ENCODE results near the gene NKX2-2. TPM values are rescaled to one million over a fixed set of nuclear protein-coding genes. Genes with fewer than 3 reads are reported as not detected.
A peak's percentile ranks its signal among the peaks of the same experiment; 100 is the strongest.
"Not testable (repeated sequence)": the region's sequence is repeated elsewhere in the genome, so short reads cannot be mapped to it uniquely, and the experiment has no call there.

The NKX2-2 gene
- total and polyA plus RNA-seq, 2 donors (not counting 3 experiments of a cell fraction or from before 2014, with no cell fraction given) = not detected

DNA sequence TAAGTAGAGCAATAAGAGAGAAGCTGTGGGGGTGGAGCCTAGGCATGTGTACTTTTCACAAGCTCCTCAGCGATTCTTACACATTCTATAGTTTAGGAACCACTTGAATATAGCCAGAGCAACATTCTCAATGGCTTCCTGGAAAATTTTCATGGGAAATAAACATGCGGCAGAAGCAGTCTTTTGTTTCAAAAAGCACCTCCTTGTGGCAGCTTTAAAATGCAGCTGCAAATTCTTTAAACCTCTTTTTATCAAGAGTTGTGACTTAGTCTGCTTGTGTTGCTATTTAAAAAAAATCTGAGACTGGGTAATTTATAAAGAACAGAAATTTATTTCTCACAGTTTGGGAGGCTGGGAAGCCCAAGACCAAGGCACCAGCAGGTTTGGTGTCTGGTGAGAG is 23.8 kb downstream of the NKX2-2 start:
- Histone ChIP-seq H3K9me3 (replicated peaks; ENCODE audit: control insufficient read depth, insufficient read depth, low read length) (no peaks in the 10 kb centered on the region), H3K4me1 (ENCODE audit: control insufficient read depth, extremely low read depth, insufficient read depth, low read length) (no peaks in the 10 kb centered on the region), H4K20me1 (replicated peaks; ENCODE audit: control insufficient read depth, extremely low read depth, insufficient read depth, low read length) (no peaks in the 10 kb centered on the region), H3K79me2 (ENCODE audit: control insufficient read depth, insufficient read depth, low read length) (no peaks in the 10 kb centered on the region), H3K9ac (replicated peaks; ENCODE audit: extremely low read depth, insufficient read depth, low read length) (no peak overlapping the region), H3K27ac (ENCODE audit: insufficient read depth, low read depth, low read length) (no peak overlapping the region), H3K9me1 (replicated peaks; ENCODE audit: control insufficient read depth, extremely low read depth, insufficient read depth, low read length) (no peaks in the 10 kb centered on the region), H3K36me3 (ENCODE audit: control insufficient read depth in 2 of 2, extremely low read depth in 1 of 2, insufficient read depth in 2 of 2, low read length in 2 of 2) (no peaks in the 10 kb centered on the region), H3K4me2 (ENCODE audit: insufficient read depth, low read length) (no peak overlapping the region), H3K27me3 (ENCODE audit: control insufficient read depth in 2 of 2, insufficient read depth in 2 of 2, low read length in 2 of 2) (peaks cover 6 to 8% of the 10 kb centered on the region in 2 experiments), H3K4me3 (replicated peaks in 1 of 3; ENCODE audit: insufficient read depth in 1 of 3, low read depth in 1 of 3, low read length in 3 of 3) (no peak overlapping the region), H2AFZ (ENCODE audit: low read depth, low read length) (no peak overlapping the region)
- FAIRE-seq = peak; percentile 55
- intact Hi-C loops (cut with micrococcal nuclease) = loop anchor here (1.0 kb wide), 1 partner anchor 254 kb away; no protein-coding TSS in a partner anchor
- POLR2A ChIA-PET = no interaction called here
- BruUV-seq (replicated peaks) = no TSS peak
- CTCF ChIA-PET = interaction anchor here (1.0 to 8.1 kb wide), 4 partner anchors 16 to 258 kb away, joined by 4 to 155 read pairs (median 15); no protein-coding TSS in a partner anchor
- TF ChIP-seq FOS (IDR thresholded peaks at IDR 0.05; ENCODE audit: borderline replicate concordance, insufficient read depth, low read length) = no peak
- TF ChIP-seq, protein P1, sequence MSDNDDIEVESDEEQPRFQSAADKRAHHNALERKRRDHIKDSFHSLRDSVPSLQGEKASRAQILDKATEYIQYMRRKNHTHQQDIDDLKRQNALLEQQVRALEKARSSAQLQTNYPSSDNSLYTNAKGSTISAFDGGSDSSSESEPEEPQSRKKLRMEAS (IDR thresholded peaks at IDR 0.05; ENCODE audit: insufficient read depth, insufficient read length) = no peak
- TF ChIP-seq MYC (IDR thresholded peaks at IDR 0.05; ENCODE audit: low read depth, low read length) = no peak
- no peak for TF ChIP-seq POLR2A (IDR thresholded peaks at IDR 0.05; ENCODE audit: low read depth, low read length)
- no peak for TF ChIP-seq EZH2 (IDR thresholded peaks at IDR 0.05; ENCODE audit: borderline replicate concordance, low read depth, low read length, severe bottlenecking)
- TF ChIP-seq JUN (IDR thresholded peaks at IDR 0.05; ENCODE audit: borderline replicate concordance, insufficient read depth, insufficient read length, low read depth) = no peak
- TF ChIP-seq, protein P2, sequence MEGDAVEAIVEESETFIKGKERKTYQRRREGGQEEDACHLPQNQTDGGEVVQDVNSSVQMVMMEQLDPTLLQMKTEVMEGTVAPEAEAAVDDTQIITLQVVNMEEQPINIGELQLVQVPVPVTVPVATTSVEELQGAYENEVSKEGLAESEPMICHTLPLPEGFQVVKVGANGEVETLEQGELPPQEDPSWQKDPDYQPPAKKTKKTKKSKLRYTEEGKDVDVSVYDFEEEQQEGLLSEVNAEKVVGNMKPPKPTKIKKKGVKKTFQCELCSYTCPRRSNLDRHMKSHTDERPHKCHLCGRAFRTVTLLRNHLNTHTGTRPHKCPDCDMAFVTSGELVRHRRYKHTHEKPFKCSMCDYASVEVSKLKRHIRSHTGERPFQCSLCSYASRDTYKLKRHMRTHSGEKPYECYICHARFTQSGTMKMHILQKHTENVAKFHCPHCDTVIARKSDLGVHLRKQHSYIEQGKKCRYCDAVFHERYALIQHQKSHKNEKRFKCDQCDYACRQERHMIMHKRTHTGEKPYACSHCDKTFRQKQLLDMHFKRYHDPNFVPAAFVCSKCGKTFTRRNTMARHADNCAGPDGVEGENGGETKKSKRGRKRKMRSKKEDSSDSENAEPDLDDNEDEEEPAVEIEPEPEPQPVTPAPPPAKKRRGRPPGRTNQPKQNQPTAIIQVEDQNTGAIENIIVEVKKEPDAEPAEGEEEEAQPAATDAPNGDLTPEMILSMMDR (IDR thresholded peaks at IDR 0.05; ENCODE audit: extremely low read depth in 1 of 2, insufficient read depth in 1 of 2, low read depth in 1 of 2, low read length in 2 of 2) = no peak
- TF ChIP-seq GATA2 (IDR thresholded peaks at IDR 0.05; ENCODE audit: insufficient read depth, insufficient read length, low read depth, low read length) = no peak
- no peak for TF ChIP-seq POLR2AphosphoS5 (IDR thresholded peaks at IDR 0.05; ENCODE audit: insufficient read depth, low read depth, low read length)
- peak; percentile 25 for DNase-seq (ENCODE audit: low read depth, low spot score)
- dilution Hi-C loops (cut with MboI; ENCODE audit: extremely low pct_ligation_motif_present, low sequenced_read_pairs) = no loop called here

DNA sequence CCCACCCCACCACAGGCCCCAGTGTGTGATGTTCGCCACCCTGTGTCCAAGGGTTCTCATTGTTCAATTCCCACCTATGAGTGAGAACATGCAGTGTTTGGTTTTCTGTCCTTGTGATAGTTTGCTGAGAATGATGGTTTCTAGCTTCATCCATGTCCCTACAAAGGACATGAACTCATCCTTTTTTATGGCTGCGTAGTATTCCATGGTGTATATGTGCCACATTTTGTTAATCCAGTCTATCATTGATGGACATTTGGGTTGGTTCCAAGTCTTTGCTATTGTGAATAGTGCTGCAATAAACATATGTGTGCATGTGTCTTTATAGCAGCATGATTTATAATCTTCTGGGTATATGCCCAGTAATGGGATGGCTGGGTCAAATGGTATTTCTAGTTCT is 33.7 kb downstream of the NKX2-2 start:
- POLR2A ChIA-PET; H3K4me3 ChIP-seq (replicated peaks in 1 of 3; ENCODE audit: insufficient read depth in 1 of 3, low read depth in 1 of 3, low read length in 3 of 3); DNase-seq (ENCODE audit: low read depth, low spot score); intact Hi-C loops (cut with micrococcal nuclease); H3K9me3 ChIP-seq (replicated peaks; ENCODE audit: control insufficient read depth, insufficient read depth, low read length); H3K4me1 ChIP-seq (ENCODE audit: control insufficient read depth, extremely low read depth, insufficient read depth, low read length); H2AFZ ChIP-seq (ENCODE audit: low read depth, low read length); dilution Hi-C loops (cut with MboI; ENCODE audit: extremely low pct_ligation_motif_present, low sequenced_read_pairs); H3K27me3 ChIP-seq (ENCODE audit: control insufficient read depth in 2 of 2, insufficient read depth in 2 of 2, low read length in 2 of 2); H3K36me3 ChIP-seq (ENCODE audit: control insufficient read depth in 2 of 2, extremely low read depth in 1 of 2, insufficient read depth in 2 of 2, low read length in 2 of 2); H4K20me1 ChIP-seq (replicated peaks; ENCODE audit: control insufficient read depth, extremely low read depth, insufficient read depth, low read length); H3K4me2 ChIP-seq (ENCODE audit: insufficient read depth, low read length); H3K9me1 ChIP-seq (replicated peaks; ENCODE audit: control insufficient read depth, extremely low read depth, insufficient read depth, low read length); H3K9ac ChIP-seq (replicated peaks; ENCODE audit: extremely low read depth, insufficient read depth, low read length); H3K79me2 ChIP-seq (ENCODE audit: control insufficient read depth, insufficient read depth, low read length); BruUV-seq (replicated peaks); H3K27ac ChIP-seq (ENCODE audit: insufficient read depth, low read depth, low read length); FAIRE-seq; CTCF ChIA-PET: not testable (repeated sequence)
